Inferior parietal cortex (tissue), 1 donor: Measurements from ENCODE around the gene PDZD2.
"Not testable (repeated sequence)": the region's sequence is repeated elsewhere in the genome, so short reads cannot be mapped to it uniquely, and the experiment has no call there.

Source experiments
- DNase-seq: peaks from one replicate; pipeline ENCODE4 v3.0.0-alpha.2; 2016; ENCODE audit errors: extremely low spot score

PDZD2 gene

DNA sequence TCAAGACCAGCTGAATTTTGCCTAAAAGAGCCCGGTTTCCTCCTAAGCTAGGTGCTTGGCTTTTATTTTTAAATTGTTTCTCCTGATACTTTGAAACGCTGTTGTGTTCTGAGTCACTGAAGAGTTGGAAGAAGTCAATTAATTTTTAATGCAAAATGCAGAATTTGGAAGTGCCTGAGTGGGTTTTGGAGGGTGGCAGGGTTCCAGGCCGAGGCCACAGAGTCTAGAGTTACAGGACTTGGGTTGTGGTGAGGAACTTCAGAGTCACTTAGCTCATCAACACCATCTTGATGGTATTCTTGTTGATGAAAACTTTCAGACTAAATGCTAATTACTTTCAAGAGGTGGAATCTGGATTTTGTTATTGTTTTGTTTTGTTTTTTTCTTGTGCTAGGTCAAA is 130.6 kb downstream of the PDZD2 start:
- DNase-seq = no peak

GRCh38 chr5:31770132-31770720 is 131.3 kb downstream of the PDZD2 start:
- DNase-seq = no peak

- no peak for DNase-seq
These were observed 132.1 kb downstream of the PDZD2 start for GRCh38 chr5:31770998-31771397.

GRCh38 chr5:31771500-31771899 is 132.6 kb downstream of the PDZD2 start:
- no peak for DNase-seq

- DNase-seq = not testable (repeated sequence)
These were observed 137.4 kb downstream of the PDZD2 start for GRCh38 chr5:31776294-31776693.

DNA sequence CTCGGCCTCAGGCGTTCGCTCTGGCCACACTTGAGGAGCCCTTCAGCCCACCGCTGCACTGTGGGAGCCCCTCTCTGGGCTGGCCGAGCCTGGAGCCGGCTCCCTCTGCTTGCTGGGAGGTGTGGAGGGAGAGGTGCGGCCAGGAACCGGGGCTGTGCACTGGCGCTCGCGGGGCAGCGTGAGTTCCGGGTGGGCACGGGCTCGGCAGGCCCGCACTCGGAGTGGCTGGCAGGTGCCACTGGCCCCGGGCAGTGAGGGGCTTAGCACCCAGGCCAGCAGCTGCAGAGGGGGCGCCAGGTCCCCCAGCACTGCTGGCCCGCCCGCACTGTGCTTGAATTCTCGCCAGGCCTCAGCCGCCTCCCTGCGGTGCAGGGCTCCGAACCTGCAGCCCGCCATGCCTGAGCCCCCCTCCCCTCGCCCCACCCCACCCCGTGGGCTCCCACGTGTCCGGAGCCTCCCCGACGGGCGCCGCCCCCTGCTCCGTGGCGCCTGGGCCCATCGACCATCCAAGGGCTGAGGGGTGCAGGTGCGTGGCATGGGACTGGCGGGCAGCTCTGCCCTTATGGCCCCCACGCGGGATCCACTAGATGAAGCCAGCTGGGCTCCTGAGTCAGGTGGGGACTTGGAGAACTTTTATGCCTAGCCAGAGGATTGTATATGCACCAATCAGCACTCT is 138.2 kb downstream of the PDZD2 start:
- DNase-seq = no peak

DNA sequence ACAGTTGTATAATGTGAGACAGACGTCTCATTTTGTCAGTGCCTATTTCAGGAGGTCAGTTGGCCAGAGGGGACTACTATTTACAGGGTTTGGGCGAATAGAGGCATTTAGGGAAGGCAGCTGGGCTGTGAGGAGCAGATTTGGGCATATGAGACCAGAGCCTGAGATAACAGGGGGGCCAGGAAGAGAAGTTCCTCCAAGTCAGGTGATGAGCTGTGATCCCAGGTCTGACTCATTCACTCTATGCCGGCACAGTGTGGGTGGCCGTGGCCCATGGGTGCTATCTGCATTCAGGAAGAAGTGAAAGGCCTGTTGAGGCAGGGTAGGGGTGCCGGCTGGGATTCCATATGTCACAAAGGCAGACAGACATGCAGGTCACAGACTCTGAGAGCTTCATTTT is 142.8 kb downstream of the PDZD2 start:
- DNase-seq = no peak

- no peak for DNase-seq
These were observed 144.2 kb downstream of the PDZD2 start for GRCh38 chr5:31783086-31783645.

DNA sequence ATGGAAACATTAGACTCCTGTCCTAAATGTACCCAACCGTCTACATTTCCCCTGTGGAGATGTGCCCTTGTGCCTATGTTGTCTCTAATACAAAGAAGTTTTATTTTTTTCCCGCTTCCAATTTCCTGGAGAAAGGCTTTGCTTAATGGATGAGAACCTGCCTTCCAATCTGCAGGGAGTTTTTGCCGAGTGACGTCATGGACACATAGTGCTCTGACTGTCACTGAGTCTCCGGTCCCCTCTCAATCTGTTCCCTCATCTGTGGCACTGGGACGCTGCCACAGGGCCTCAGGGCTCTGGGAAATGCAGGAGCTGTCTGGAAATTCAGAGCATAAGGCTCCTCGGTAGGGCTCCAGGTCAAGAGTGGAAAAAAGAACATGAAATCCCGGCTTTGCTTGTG is 144.8 kb downstream of the PDZD2 start:
- no peak for DNase-seq

GRCh38 chr5:31786090-31786631 is 147.2 kb downstream of the PDZD2 start:
- no peak for DNase-seq

DNA sequence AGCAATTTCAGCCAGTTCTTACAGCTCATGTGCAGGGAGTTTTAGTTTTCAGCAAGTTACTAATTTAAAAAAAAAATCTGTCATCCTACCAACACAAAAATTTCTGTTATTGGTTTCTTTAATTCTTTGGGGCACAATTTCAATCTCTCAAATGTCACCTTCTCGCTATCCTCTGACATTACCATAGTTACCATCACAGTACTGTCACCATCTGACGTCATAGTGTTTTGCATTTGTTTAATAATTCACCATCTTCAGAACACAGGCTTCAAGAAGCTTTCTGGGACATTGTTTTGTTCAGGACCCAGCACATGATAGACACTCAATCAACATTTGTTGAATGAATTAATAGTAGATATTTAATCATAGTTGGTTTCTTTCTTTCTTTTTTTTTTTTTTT is 155.1 kb downstream of the PDZD2 start:
- DNase-seq = no peak

GRCh38 chr5:31798168-31798567 is 159.2 kb downstream of the PDZD2 start:
- no peak for DNase-seq

DNA sequence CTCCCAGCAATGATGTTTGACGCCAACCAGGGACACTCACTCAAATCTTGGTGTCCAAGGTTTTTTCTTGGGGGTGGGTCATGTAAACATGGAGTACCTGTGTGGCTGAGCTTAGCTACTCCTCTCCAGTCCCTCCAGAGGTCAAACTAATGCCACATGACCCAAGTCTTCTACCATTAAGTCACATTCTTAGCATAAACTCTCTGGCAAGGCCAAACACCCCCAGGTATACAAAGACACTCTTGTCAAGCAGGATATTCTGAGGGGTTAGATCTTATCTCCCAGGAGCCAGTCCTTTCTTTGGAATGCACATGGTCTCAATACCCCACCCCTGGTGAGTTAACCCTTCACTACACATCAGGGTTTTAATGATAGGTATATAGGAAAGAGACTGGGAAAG is 161.4 kb downstream of the PDZD2 start:
- DNase-seq = no peak

- no peak for DNase-seq
These were observed 167.0 kb downstream of the PDZD2 start for GRCh38 chr5:31805785-31806400.

DNA sequence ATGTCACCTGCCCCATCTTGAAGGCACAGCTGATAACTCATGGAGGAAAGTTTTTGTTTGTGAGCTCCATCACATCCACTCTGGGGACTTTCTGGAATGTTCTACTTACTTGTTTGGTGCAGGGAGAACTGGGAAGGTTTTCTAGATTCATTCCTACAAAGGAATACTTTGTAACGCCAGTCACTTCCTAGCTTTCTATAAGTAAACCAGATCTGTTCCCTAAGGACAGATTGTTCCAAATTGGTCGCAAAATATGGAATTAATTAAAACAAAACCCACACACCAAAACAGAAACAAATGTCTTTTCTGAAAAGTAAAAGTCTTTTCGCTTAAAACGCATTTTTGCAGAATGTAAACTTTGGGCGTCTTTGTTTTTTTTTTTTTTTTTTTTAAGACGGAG is 167.6 kb downstream of the PDZD2 start:
- no peak for DNase-seq

- DNase-seq = no peak
These were observed 169.0 kb downstream of the PDZD2 start for GRCh38 chr5:31807789-31808540.

DNA sequence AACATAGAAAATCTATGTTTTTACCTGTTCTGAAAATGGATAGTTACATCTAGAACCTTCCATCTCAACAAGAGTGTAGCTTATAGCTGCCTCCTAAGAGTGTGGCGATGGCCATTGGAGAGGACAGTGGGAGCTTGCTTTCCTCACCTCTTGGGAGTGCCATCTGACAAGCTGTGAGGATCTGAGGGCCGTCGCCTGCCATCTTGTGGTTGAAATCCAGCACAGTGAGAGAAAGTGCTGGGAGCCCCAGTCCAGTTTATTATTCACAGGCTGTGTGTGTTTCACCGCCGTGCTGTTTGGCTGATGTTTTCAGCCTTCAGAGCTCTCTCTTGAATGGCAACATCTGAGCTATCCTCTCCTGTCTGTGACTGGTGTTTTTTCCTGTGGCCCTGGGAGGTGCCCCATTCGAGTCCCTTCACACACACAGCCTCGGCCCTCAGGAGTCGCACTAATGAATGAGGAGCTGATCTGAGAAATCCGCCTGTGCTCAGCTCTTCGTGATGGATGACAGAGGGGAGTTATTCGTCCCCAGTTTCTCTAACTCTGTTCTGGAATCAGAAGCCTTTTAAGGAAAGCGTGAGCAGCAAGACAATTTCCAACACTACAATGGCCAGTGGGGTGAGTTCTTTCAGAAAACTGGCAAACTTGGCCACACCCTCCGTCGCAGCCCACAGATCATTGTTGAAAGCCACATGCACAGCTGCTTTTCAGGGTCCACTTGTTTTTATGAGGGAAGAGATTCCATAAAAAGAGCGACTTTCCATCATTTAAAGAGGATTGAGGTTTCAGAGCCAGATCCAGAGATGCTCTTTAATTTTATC is 170.3 kb downstream of the PDZD2 start:
- peak; percentile 91 for DNase-seq

GRCh38 chr5:31811210-31811609 is 172.3 kb downstream of the PDZD2 start:
- DNase-seq = no peak

GRCh38 chr5:31815376-31815775 is 176.4 kb downstream of the PDZD2 start:
- DNase-seq = no peak

- DNase-seq = no peak
These were observed 181.1 kb downstream of the PDZD2 start for GRCh38 chr5:31819926-31820516.

DNA sequence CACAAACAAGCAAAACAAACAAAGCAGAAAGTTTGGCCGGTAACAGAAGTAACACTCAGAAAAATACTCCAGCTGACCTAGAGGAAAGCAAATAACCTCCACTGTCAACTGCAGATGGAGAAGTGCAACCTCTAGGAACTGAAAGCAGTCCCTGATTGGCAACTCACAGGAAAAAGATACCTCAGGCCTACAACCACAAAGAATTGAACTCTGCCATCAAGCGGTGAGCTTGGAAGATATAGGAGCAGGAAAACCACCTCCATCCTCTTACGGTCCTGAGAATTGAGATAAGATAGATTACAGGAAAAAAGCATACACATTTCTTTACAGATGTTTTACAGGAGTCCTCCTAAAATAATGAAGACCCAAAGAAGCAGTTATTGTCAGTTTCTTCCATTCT is 184.5 kb downstream of the PDZD2 start:
- no peak for DNase-seq
